Measurements from ENCODE around the gene SNRNP70. TPM values are rescaled to one million over a fixed set of nuclear protein-coding genes. Genes with fewer than 3 reads are reported as not detected.

Gene SNRNP70
- polyA plus RNA-seq, 1 donor (not counting 4 experiments of a cell fraction or from before 2014, with no cell fraction given) = 149 TPM

DNA sequence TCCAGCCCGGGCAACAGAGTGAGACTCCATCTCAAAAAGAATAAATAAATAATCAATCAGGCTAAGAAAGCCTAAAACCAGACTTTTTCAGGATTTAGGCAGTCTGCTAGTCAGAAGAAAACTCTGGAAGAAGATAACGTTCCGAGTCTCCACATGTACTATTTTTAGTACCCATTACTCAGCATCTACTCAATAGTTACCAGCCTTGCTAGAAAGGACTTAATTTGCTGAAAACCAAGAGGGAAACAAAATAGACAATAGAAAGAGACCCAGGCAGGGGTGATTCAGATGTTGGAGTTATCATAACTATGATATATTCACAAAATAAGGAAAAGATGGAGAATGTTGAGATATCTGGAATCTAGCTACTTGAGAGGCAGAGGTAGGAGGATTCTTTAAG is 25.3 kb downstream of the SNRNP70 start:
- TF ChIP-seq, protein P1, sequence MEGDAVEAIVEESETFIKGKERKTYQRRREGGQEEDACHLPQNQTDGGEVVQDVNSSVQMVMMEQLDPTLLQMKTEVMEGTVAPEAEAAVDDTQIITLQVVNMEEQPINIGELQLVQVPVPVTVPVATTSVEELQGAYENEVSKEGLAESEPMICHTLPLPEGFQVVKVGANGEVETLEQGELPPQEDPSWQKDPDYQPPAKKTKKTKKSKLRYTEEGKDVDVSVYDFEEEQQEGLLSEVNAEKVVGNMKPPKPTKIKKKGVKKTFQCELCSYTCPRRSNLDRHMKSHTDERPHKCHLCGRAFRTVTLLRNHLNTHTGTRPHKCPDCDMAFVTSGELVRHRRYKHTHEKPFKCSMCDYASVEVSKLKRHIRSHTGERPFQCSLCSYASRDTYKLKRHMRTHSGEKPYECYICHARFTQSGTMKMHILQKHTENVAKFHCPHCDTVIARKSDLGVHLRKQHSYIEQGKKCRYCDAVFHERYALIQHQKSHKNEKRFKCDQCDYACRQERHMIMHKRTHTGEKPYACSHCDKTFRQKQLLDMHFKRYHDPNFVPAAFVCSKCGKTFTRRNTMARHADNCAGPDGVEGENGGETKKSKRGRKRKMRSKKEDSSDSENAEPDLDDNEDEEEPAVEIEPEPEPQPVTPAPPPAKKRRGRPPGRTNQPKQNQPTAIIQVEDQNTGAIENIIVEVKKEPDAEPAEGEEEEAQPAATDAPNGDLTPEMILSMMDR (optimal IDR thresholded peaks at IDR 0.05 in 1 of 3, IDR thresholded peaks at IDR 0.05 in 1 of 3, conservative IDR thresholded peaks at IDR 0.05 in 1 of 3; ENCODE audit: extremely low read depth in 1 of 3, insufficient read depth in 2 of 3, low read length in 3 of 3) = no peak
- TF ChIP-seq EZH2 (IDR thresholded peaks at IDR 0.05; ENCODE audit: low read length) = no peak
- Histone ChIP-seq H3K27me3 (ENCODE audit: control insufficient read depth, extremely low read depth, insufficient read depth, low read length) (no peaks in the 10 kb centered on the region), H3K36me3 (ENCODE audit: control insufficient read depth in 2 of 2, extremely low read depth in 1 of 2, insufficient read depth in 2 of 2, low read length in 2 of 2) (peaks cover 17 to 31% of the 10 kb centered on the region in 2 experiments), H3K9me1 (ENCODE audit: control insufficient read depth, extremely low read depth, insufficient read depth, low read length) (no peaks in the 10 kb centered on the region), H4K20me1 (ENCODE audit: control insufficient read depth, extremely low read depth, insufficient read depth, low read length) (peaks cover 18% of the 10 kb centered on the region), H3K79me2 (ENCODE audit: control insufficient read depth, insufficient read depth, low read length) (peaks cover 6% of the 10 kb centered on the region), H3K4me2 (ENCODE audit: control insufficient read depth, extremely low read depth, insufficient read depth, low read depth, low read length) (no peak overlapping the region), H3K4me3 (ENCODE audit: control insufficient read depth in 2 of 3, extremely low read depth in 1 of 3, insufficient read depth in 2 of 3, low read depth in 1 of 3, low read length in 3 of 3) (no peak overlapping the region), H3K9ac (ENCODE audit: control insufficient read depth, extremely low read depth, insufficient read depth, low read length) (no peak overlapping the region), H2AFZ (ENCODE audit: control insufficient read depth, low read length) (no peak overlapping the region), H3K4me1 (ENCODE audit: control insufficient read depth, extremely low read depth, insufficient read depth, low read length) (peaks cover 7% of the 10 kb centered on the region), H3K9me3 (ENCODE audit: control insufficient read depth, low read depth, low read length) (no peaks in the 10 kb centered on the region), H3K27ac (ENCODE audit: control insufficient read depth, insufficient read depth, low read length) (no peak overlapping the region)
- dilution Hi-C loops (cut with MboI; ENCODE audit: extremely low pct_ligation_motif_present, low sequenced_read_pairs) = no loop called here
- DNase-seq (ENCODE audit: low read depth, low spot score) (no peak), FAIRE-seq (no peak)

DNA sequence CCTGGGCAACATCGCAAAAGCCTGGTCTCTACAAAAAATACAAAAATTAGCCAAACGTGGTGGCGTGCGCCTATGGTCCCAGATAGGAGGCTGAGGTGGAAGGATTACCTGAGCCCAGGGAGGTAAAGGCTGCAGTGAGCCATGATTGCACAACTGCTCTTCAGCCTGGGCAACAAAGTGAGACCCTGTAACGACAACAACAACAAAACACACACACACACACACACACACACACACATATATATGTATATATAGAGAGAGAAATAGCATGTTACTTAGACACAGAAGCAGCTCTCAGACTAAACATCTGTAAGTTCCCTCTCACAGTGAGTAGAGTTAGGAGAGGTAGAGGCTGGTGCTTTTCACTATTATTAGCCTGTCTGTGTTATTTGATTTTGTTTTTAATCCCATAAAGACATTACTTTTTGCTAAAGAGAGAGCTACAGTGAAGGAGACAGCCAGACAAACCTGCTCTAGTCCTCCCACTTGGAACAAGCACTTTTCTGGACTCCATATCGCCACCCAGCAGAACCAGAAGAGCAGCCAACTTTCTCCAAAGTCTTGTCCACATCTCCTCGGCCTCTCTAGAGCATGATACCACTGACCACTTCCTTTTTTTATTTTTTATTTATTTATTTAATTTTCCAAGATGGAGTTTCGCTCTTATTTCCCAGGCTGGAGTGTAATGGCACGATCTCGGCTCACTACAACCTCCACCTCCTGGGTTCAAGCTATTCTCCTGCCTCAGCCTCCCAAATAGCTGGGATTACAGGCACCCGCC is 26.2 kb downstream of the SNRNP70 start:
- peaks cover 11% of the 10 kb centered on the region for H4K20me1 ChIP-seq (ENCODE audit: control insufficient read depth, extremely low read depth, insufficient read depth, low read length)
- no peaks in the 10 kb centered on the region for H3K9me3 ChIP-seq (ENCODE audit: control insufficient read depth, low read depth, low read length)
- H2AFZ ChIP-seq (ENCODE audit: control insufficient read depth, low read length) = no peak overlapping the region
- DNase-seq (ENCODE audit: low read depth, low spot score) (no peak), FAIRE-seq (no peak)
- no peaks in the 10 kb centered on the region for H3K27me3 ChIP-seq (ENCODE audit: control insufficient read depth, extremely low read depth, insufficient read depth, low read length)
- dilution Hi-C loops (cut with MboI; ENCODE audit: extremely low pct_ligation_motif_present, low sequenced_read_pairs) = no loop called here
- H3K9ac ChIP-seq (ENCODE audit: control insufficient read depth, extremely low read depth, insufficient read depth, low read length) = no peak overlapping the region
- no peak overlapping the region for H3K27ac ChIP-seq (ENCODE audit: control insufficient read depth, insufficient read depth, low read length)
- H3K9me1 ChIP-seq (ENCODE audit: control insufficient read depth, extremely low read depth, insufficient read depth, low read length) = no peaks in the 10 kb centered on the region
- peaks cover 13 to 25% of the 10 kb centered on the region in 2 experiments for H3K36me3 ChIP-seq (ENCODE audit: control insufficient read depth in 2 of 2, extremely low read depth in 1 of 2, insufficient read depth in 2 of 2, low read length in 2 of 2)
- peaks cover 5% of the 10 kb centered on the region for H3K4me1 ChIP-seq (ENCODE audit: control insufficient read depth, extremely low read depth, insufficient read depth, low read length)
- peaks cover 6% of the 10 kb centered on the region for H3K79me2 ChIP-seq (ENCODE audit: control insufficient read depth, insufficient read depth, low read length)
- TF ChIP-seq, protein P1 (optimal IDR thresholded peaks at IDR 0.05 in 1 of 3, IDR thresholded peaks at IDR 0.05 in 1 of 3, conservative IDR thresholded peaks at IDR 0.05 in 1 of 3; ENCODE audit: extremely low read depth in 1 of 3, insufficient read depth in 2 of 3, low read length in 3 of 3) = no peak
- no peak for TF ChIP-seq EZH2 (IDR thresholded peaks at IDR 0.05; ENCODE audit: low read length)
- H3K4me2 ChIP-seq (ENCODE audit: control insufficient read depth, extremely low read depth, insufficient read depth, low read depth, low read length) = no peak overlapping the region
- no peak overlapping the region for H3K4me3 ChIP-seq (ENCODE audit: control insufficient read depth in 2 of 3, extremely low read depth in 1 of 3, insufficient read depth in 2 of 3, low read depth in 1 of 3, low read length in 3 of 3)

Measured in keratinocyte (primary cell).